Measurements from ENCODE around the gene TNFRSF8. TPM values are rescaled to one million over a fixed set of nuclear protein-coding genes. Genes with fewer than 3 reads are reported as not detected.
A peak's percentile ranks its signal among the peaks of the same experiment; 100 is the strongest.
"Not testable (repeated sequence)": the region's sequence is repeated elsewhere in the genome, so short reads cannot be mapped to it uniquely, and the experiment has no call there.

The TNFRSF8 gene
- total RNA-seq, 4 donors from 2014 or later = 1.1 to 2.6 (median 1.4) TPM

- H3K4me1 ChIP-seq = no peaks in the 10 kb centered on the region
- TF ChIP-seq POLR2A (IDR thresholded peaks at IDR 0.05) (no peak), CTCF (IDR thresholded peaks at IDR 0.05 in 4 of 5, conservative IDR thresholded peaks at IDR 0.05 in 1 of 5) (peak in 3 of 5 experiments; percentile 43 to 57 (median 46))
- DNase-seq (no peak), ATAC-seq (peak in 1 of 2 donors; percentile 39)
- peaks cover 0 to 24% of the 10 kb centered on the region in 2 donors for H3K36me3 ChIP-seq
- H3K27me3 ChIP-seq = no peaks in the 10 kb centered on the region
- H3K27ac ChIP-seq = no peak overlapping the region
- in situ Hi-C loops (cut with MboI; ENCODE audit: low sequenced_read_pairs in 4 of 4) = no loop called here
- H3K4me3 ChIP-seq = no peak overlapping the region
- intact Hi-C loops (cut with DNase I; ENCODE audit: low total_unique reads) = loop anchor here (2.0 kb wide), 1 partner anchor 193 kb away; no protein-coding TSS in a partner anchor
- no peaks in the 10 kb centered on the region for H3K9me3 ChIP-seq
These were observed 31.8 kb upstream of the TNFRSF8 start for GRCh38 chr1:12031039-12031980.

GRCh38 chr1:12032161-12032621, 30.9 kb upstream of the TNFRSF8 start:
- H3K27ac ChIP-seq = no peak overlapping the region
- H3K9me3 ChIP-seq = no peaks in the 10 kb centered on the region
- DNase-seq (no peak), ATAC-seq (no peak)
- peaks cover 0 to 24% of the 10 kb centered on the region in 2 donors for H3K36me3 ChIP-seq
- in situ Hi-C loops (cut with MboI; ENCODE audit: low sequenced_read_pairs in 4 of 4) (no loop called here), intact Hi-C loops (cut with DNase I; ENCODE audit: low total_unique reads) (no loop called here)
- no peaks in the 10 kb centered on the region for H3K4me1 ChIP-seq
- no peak for TF ChIP-seq CTCF (IDR thresholded peaks at IDR 0.05 in 4 of 5, conservative IDR thresholded peaks at IDR 0.05 in 1 of 5)
- TF ChIP-seq POLR2A (IDR thresholded peaks at IDR 0.05) = no peak
- no peak overlapping the region for H3K4me3 ChIP-seq
- H3K27me3 ChIP-seq = no peaks in the 10 kb centered on the region

- ATAC-seq; intact Hi-C loops (cut with DNase I; ENCODE audit: low total_unique reads); H3K4me1 ChIP-seq; DNase-seq; H3K27ac ChIP-seq; H3K9me3 ChIP-seq; in situ Hi-C loops (cut with MboI; ENCODE audit: low sequenced_read_pairs in 4 of 4); H3K27me3 ChIP-seq; H3K4me3 ChIP-seq: not testable (repeated sequence)
- peaks cover 0 to 21% of the 10 kb centered on the region in 2 donors for H3K36me3 ChIP-seq
These were observed 29.7 kb upstream of the TNFRSF8 start for GRCh38 chr1:12033441-12033840.

- ATAC-seq (peak in 1 of 2 donors; percentile 26), DNase-seq (no peak)
- intact Hi-C loops (cut with DNase I; ENCODE audit: low total_unique reads) = no loop called here
- H3K4me1 ChIP-seq = no peaks in the 10 kb centered on the region
- TF ChIP-seq POLR2A (IDR thresholded peaks at IDR 0.05) (no peak), CTCF (IDR thresholded peaks at IDR 0.05 in 4 of 5, conservative IDR thresholded peaks at IDR 0.05 in 1 of 5) (no peak)
- no peak overlapping the region for H3K27ac ChIP-seq
- no peak overlapping the region for H3K4me3 ChIP-seq
- H3K36me3 ChIP-seq = peaks cover 0 to 12% of the 10 kb centered on the region in 2 donors
- H3K27me3 ChIP-seq = no peaks in the 10 kb centered on the region
- no peaks in the 10 kb centered on the region for H3K9me3 ChIP-seq
- in situ Hi-C loops (cut with MboI; ENCODE audit: low sequenced_read_pairs in 4 of 4) = no loop called here
These were observed 28.7 kb upstream of the TNFRSF8 start for GRCh38 chr1:12034381-12034801.

GRCh38 chr1:12035312-12035711, 27.8 kb upstream of the TNFRSF8 start:
- intact Hi-C loops (cut with DNase I; ENCODE audit: low total_unique reads) = no loop called here
- no peak for DNase-seq
- TF ChIP-seq POLR2A (IDR thresholded peaks at IDR 0.05) (no peak), CTCF (IDR thresholded peaks at IDR 0.05 in 4 of 5, conservative IDR thresholded peaks at IDR 0.05 in 1 of 5) (no peak)
- no peak for ATAC-seq
- Histone ChIP-seq H3K4me3 (no peak overlapping the region), H3K27ac (no peak overlapping the region), H3K4me1 (no peaks in the 10 kb centered on the region), H3K9me3 (no peaks in the 10 kb centered on the region), H3K27me3 (no peaks in the 10 kb centered on the region), H3K36me3 (peaks cover 0 to 5% of the 10 kb centered on the region in 2 donors)
- in situ Hi-C loops (cut with MboI; ENCODE audit: low sequenced_read_pairs in 4 of 4) = no loop called here
